ENCODE data around the gene ADGRG1.
"Not testable (repeated sequence)": the region's sequence is repeated elsewhere in the genome, so short reads cannot be mapped to it uniquely, and the experiment has no call there.

ADGRG1 gene

GRCh38 chr16:57628008-57628781, at the start of gene ADGRG1:
Gene ADGRG1 (plus strand): TSS chr16:57628630. CDS start chr16:57650288, 21,658 bp downstream.
- DNase-seq (ENCODE audit: low read depth) = peak; percentile 95

DNA sequence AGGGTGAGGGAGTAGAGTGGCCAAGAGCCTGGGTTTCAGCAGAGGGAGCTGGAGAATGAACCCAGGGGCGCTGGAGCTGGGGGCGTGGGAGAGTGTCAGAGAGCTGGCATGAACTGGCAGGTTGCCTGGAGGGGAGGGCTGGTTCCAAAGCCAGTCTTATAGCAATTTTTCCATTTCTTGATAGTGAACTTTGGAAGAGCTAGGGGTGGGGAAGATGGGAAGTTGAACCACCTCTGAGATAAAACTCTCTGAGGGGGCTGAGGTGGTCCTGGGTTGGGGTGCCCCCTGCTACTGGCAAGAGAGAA, 49.1 kb upstream of the ADGRG1 start:
- no peak for DNase-seq (ENCODE audit: low read depth)

GRCh38 chr16:57585051-57585687, 43.3 kb upstream of the ADGRG1 start:
- DNase-seq (ENCODE audit: low read depth) = no peak

- DNase-seq (ENCODE audit: low read depth) = no peak
Observed at GRCh38 chr16:57588831-57589230, 39.6 kb upstream of the ADGRG1 start.

DNA sequence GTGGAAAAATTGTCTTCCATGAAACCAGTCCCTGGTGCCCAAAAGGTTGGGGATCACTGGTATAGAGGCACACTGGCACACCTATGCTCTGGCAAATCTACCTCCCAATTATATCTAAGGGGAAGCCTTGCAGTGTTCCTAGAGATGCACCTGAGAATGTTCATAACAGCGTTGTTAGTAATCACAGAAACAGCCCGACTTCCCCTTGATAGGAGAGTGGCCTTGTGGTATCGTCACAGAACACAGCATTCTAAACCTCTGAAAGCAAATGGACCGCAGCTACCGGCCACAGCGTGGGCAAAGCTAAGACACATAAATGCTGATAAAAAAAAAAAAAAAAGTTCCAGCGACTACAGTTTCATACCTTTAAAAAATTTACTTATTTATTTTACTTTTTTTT, 39.1 kb upstream of the ADGRG1 start:
- no peak for DNase-seq (ENCODE audit: low read depth)

DNA sequence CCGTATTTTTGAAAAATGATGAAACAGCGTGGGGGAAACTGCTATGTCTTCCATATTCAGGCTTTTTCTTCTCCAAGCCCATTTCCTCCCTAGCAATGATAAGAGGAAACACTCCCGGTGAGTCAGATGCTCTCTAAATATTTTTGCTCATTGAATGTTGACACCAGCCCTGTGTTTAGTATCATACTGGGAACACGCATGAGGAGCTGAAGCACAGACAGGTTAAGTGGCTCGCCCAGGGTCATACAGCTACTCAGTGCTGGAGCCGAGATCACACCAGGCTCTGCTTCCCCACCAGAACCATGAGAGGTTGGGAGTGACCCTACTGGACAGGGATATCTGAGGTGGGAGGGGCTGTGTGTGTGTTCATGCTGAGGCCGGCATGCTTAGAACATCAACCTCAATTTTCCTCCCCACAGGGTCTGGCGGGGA, 37.8 kb upstream of the ADGRG1 start:
- DNase-seq (ENCODE audit: low read depth) = peak; percentile 81

- DNase-seq (ENCODE audit: low read depth) = peak; percentile 88
Observed at GRCh38 chr16:57591086-57591869, 37.2 kb upstream of the ADGRG1 start.

DNA sequence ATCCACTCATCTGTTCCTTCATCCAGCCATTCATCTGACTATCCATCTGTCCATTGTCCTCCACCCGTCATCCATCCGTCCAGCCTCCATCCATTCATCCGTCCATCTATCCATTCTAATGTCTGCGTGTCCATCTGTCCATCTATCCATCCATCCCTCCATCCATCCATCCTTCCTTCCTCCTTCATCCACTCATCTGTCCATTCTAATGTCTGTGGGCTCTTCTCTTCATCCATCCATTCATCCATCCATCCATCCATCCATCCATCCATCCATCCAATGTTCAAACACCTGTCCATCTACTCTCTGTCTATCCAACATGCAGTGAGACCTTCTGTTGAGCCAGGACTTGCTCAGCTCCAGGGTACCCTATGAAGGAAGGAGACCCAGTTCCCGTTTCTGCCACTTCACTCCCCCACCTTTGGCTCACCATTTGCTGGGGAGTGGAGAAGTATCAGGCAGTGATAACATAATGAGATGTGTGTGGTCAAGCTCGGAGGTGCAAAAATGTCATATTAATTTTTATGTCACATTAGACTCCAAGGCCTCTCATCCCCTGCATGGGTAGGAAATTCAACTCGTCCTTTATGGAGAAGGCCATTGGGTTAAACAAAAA, 36.5 kb upstream of the ADGRG1 start:
- no peak for DNase-seq (ENCODE audit: low read depth)

- DNase-seq (ENCODE audit: low read depth) = no peak
Observed at GRCh38 chr16:57592591-57593003, 35.8 kb upstream of the ADGRG1 start.

DNA sequence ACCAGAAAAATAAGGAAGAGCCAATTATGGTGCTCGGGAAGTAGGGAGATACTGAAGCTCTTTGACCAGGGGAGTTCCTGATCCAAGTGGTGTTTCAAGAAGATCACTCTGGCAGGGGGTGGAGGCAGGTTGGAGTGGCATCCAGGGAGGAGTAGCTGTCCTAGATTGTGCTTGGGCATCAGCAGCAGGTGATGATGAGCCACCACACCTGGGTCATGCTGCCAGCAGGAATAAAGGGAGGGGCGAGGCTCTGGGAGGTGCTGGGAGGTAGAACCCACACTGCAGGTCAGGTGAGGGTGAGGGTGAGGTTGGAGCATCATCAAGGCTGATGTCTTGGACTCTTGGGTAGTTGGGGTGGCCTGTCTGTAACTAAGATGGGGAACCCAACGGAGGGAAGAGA, 35.4 kb upstream of the ADGRG1 start:
- DNase-seq (ENCODE audit: low read depth) = no peak

DNA sequence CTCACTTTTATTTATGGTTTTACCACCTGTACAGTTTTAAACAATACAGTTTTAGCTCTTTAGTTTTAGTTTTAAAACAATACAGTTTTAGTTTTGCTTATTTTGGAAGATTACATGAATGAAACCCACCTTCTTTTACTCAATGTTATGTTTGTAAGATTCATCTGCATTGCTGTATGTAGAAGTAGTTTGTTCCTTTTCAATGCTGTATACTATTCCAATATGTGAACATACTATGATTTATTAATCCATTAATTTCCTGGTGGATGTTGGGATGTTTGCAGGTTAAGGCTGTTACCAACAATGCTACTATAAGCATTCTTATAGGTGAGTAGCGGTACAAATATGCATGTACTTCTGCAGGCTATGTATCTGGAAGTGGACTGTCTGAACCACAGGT, 34.4 kb upstream of the ADGRG1 start:
- no peak for DNase-seq (ENCODE audit: low read depth)

- no peak for DNase-seq (ENCODE audit: low read depth)
Observed at GRCh38 chr16:57594531-57595031, 33.8 kb upstream of the ADGRG1 start.

GRCh38 chr16:57596234-57596633, 32.2 kb upstream of the ADGRG1 start:
- not testable (repeated sequence) for DNase-seq (ENCODE audit: low read depth)

GRCh38 chr16:57598437-57598836, 30.0 kb upstream of the ADGRG1 start:
- DNase-seq (ENCODE audit: low read depth) = no peak

GRCh38 chr16:57600048-57600835, 28.2 kb upstream of the ADGRG1 start:
- DNase-seq (ENCODE audit: low read depth) = peak; percentile 36

DNA sequence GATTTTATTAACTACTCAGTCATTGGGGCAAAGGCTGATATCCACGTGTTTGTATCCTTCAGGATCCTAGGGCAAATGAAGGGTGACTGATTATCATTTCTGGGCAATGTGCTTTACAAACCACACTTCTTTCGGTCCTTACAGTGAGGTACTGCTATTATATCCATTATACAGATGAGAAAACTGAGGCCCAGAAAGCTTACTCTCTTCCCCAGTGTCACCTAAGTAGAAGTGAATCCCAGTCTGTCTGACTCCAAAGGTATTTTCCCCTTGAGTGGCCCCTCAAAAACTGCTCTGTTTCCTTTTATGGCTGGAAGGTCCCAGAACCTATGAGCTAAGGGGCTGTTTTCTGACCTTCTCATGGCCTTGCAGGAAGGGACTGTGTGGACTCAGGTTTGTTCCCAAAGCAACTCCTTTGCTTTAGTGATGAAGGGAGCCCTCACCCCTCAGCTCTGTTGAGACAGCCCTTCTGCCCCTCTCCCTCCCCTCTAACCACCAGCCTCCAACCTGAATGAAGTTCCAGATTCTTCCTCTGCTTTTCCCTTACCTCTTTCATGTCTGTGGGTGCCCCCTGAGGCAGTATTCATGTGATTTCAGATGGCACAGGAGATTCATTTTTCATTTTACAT, 27.4 kb upstream of the ADGRG1 start:
- DNase-seq (ENCODE audit: low read depth) = no peak

DNA sequence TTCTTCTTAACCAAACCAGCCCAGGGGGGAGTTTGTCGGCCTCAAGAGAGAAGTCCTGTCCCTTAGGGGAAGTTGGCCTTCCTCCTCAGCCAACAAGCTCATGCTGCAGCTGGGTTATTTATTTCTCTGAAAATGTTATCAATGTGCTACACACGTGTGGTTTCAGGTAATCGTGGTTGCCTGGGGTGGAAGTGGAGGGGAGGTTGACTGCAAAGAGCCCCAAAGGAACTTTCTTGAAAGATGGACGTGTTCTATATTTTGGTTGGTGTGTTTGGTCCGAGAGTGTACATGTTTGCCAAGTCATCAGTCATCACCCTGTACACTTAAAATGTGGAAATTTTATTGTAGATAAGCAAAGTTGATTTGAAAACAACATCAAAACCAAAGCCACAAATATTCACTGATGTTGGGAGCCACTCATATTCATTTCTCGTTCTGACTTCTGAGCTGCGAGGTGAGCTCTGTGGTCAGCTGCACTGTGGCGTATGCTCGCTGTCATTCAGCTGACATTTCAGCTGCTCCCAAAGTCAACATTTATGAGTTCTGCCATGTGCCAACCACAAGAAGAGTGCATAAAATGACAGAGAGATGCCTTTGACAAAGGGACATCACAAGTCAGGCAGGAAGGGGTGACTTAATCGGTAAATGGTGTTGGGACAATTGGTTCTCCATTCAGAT, 26.5 kb upstream of the ADGRG1 start:
- DNase-seq (ENCODE audit: low read depth) = peak; percentile 22

DNA sequence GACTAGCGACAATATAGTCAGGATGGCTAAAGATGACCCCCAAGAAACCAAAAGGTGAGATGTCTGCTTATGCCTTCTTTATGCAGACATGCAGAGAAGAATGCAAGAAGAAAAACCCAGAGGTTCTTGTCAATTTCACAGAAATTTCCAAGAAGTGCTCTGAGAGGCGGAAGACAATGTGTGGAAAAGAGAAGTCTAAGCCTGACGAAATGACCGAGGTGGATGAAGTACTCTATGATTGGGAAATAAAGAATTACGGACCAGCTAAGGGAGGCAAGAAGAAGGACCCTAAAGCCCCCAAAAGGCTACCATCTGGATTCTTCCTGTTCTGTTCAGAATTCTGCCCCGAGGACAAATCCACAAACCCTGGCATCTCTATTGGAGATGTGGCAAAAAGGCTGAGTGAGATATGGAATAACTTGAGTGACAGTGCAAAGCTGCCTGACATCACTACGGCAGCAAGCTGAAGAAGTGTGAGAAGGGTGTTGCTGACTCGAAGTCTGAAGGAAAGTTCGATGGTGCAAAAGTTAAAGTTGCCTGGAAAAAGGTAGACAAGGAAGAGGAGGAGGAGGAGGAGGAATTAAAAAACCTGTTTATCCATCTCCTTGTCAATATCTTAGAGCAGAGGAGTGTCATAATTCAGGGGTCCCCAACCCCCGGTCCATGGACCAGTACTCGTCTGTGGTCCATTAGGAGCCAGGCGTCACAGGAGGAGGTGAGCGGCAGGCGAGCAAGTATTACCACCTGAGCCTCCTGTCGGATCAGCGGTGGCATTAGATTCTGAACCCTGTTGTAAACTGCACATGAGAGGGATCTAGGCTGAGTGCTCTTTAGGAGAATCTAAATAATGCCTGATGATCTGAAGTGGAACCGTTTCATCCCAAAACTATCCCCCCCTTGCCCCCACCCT, 25.1 kb upstream of the ADGRG1 start:
- DNase-seq (ENCODE audit: low read depth) = no peak

GRCh38 chr16:57604177-57604576, 24.3 kb upstream of the ADGRG1 start:
- no peak for DNase-seq (ENCODE audit: low read depth)

Data from iris pigment epithelial cell (primary cell).